GM19025 (cell line): ENCODE data around the gene KAZN.
"Not testable (repeated sequence)": the region's sequence is repeated elsewhere in the genome, so short reads cannot be mapped to it uniquely, and the experiment has no call there.

Source experiments
- ATAC-seq: cut with Tn5 transposase; IDR thresholded peaks from one replicate; pipeline ENCODE4 v1.9.1; 2021; ENCODE audit warnings: mild to moderate bottlenecking, low read depth, moderate library complexity; ENCODE audit not compliant: unreplicated experiment

The KAZN gene

GRCh38 chr1:15038232-15039016 lies 439.9 kb downstream of the KAZN start:
- no peak for ATAC-seq

- no peak for ATAC-seq
Observed at GRCh38 chr1:15039017-15039648, 440.6 kb downstream of the KAZN start.

DNA sequence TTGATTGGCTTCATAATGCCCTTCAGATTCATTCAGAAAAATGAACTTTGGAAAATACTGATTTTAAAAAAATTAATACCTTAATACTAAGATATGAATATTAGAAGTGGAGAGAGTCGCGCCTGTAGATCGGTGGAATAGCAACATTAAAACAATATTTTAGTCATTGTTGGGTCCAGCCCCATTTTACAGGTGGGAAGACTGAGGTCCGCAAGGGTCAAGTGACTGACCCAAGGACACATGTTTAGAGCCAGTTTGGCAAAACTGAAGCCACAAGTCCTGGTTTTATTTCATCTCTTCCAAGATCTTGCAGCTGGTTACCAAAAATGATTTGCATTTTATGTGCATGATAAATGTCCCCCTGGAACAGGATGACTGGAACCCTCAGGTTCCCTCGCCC lies 441.4 kb downstream of the KAZN start:
- ATAC-seq = no peak

DNA sequence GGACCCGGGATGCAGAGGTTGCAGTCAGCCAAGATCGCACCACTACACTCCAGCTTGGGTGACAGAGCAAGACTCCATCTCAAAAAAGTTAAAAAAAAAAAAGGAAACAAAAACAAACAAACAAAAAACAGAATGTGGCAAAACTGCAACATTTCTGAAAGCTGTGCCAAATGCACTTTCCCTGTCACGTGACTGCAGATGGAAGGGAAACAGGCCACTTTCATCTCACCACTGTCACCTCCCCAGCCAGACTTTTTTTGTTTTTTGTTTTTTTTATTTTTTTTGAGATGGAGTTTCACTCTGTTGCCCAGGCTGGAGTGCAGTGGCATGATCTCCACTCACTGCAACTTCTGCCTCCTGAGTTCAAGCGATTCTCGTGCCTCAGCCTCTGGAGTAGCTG lies 442.2 kb downstream of the KAZN start:
- ATAC-seq = not testable (repeated sequence)

DNA sequence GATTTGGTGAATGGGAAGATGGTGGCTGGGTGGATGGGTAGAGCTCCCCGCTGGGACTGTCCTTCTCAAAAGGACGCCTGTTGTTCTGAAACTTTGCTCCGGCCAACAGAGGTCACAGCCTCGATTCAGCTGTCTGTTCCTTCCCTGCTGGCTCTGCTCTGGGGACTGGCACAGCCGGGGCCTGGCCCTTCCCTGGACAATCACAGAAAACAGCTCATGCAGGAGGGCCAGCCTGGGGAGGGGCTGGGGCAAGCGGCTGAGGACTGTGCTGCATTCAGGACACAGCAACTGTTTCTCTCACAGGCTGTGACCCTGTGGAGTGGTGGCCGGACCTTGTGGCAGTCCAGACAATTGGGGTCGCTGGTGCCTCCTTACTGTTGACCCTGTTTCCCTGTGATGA lies 444.4 kb downstream of the KAZN start:
- no peak for ATAC-seq

GRCh38 chr1:15043934-15044333 lies 445.4 kb downstream of the KAZN start:
- no peak for ATAC-seq

DNA sequence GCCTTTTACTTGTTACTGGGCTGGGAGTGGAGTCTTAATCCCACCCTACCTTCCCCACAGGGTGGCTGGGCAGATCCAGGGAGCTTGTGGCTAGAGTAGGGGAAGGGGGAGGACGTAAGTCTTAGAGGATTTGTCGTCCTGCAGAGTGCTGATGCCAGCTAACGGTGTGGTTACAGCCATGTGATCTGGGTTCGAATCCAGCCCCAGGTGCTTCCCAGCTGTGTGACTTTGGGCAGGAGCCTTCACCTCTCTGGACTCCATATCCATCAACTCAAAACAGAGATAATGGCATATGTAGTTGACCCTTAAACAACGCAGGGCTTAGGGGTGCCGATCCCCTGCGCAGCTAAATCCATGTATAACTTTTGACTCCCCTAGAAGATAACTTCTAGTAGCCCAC lies 446.6 kb downstream of the KAZN start:
- ATAC-seq = no peak

- ATAC-seq = no peak
Observed at GRCh38 chr1:15046487-15047165, 448.1 kb downstream of the KAZN start.

GRCh38 chr1:15047237-15047636 lies 448.8 kb downstream of the KAZN start:
- ATAC-seq = no peak

GRCh38 chr1:15048437-15048980 lies 450.0 kb downstream of the KAZN start:
- no peak for ATAC-seq

- ATAC-seq = no peak
Observed at GRCh38 chr1:15049067-15049466, 450.6 kb downstream of the KAZN start.

- ATAC-seq = no peak
Observed at GRCh38 chr1:15051882-15052528, 453.5 kb downstream of the KAZN start.

DNA sequence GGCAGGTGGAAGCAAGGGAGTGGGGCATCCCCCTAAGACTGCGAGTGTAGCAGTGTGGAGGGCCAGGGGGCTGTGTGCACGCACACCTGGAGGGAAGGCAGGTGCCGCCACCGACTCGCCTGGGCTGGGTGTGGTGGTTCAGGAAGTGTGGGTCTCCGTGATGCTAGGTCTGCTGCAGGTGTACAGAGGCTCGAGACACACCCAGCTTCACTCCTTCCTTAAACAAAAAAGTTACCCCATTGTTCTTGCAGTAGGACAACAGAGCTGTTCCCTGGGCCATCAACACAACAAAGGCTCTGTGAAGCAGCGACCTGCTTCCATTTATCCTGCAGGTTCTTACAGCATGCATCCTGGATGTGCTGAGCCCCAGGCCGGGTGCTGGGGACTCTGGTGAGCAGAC lies 454.7 kb downstream of the KAZN start:
- ATAC-seq = no peak

DNA sequence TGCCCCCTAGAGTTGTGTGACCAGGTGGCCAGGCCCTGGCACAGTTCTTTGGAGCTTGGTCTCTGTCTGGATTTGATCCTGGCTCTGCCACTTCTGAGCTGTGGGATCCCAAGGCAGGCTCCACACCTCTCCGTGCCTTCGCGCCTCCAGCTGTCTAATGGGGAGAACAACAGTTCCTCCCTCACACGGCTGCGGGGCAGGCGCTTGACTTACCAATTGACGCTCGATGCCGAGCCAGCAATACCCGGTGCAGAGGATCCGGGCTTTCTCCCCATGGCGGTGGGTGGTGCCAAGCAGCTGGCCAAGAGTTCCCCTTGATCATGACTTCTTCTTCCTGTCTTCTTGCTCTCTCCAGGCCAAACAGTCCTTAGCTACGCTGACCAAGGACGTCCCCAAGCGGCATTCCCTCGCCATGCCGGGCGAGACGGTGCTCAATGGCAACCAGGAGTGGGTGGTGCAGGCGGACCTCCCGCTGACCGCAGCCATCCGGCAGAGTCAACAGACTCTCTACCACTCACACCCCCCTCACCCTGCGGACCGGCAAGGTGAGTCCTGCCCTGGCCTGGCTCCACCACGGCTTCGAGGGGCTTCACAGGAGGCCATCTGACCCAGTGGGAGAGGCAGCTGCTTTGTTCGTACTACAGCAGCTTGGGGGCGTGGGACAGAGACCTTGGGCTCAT lies 457.4 kb downstream of the KAZN start:
- no peak for ATAC-seq

DNA sequence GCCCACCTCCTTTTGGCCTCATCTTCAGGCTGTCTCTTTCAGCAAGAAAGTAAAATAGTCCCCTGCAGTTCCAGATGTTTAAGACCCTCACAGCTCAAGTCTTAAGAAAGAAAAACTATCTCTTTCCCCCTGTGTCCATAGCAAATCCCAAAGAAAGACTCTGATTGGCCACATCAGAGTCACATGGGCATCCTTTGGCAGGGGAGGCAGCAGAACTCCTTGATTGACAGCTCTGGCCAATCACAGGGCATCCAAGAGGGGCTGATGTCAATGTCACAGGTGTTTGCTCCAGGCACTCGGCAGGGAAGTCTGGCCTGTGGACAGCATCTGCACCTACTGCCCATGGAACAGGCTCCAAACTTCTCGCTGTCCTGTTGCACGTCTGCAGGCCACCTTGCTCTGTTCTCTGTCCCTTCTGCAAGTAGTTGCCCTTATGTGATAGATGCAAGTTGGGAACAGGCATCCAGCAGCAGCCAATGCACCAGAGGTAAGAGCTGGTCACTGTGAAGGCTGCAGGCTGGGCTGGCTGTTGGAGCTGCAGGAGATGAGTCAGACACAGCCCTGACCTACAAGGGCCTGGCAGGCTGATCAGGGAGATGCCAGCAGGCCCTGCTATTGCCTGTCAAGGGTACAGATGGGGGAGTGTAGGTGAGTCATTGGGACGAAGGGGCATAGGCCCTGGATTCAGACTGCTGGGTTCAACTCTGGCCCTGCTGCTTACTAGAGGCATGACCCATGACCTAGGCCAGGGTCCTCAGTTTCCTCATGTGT lies 458.2 kb downstream of the KAZN start:
- no peak for ATAC-seq

DNA sequence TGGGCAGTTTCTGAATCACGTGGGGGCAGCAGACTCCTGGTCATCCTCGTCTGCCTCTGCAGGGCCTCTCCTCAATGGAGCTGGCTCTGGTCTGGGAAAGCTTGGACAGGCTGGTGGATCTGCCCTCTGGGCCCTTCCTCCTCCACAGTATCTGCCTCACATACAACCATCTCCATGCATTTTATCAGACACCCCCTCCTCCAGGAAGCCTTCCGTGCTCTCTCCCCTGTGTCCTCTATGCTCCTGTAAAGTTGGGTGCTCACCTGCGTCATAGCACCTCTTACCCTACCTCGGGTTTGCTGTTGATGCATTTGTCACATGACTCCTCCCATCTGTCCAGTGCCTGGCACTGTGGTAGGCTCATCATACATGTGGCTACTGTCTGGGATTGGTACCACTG lies 459.3 kb downstream of the KAZN start:
- no peak for ATAC-seq

DNA sequence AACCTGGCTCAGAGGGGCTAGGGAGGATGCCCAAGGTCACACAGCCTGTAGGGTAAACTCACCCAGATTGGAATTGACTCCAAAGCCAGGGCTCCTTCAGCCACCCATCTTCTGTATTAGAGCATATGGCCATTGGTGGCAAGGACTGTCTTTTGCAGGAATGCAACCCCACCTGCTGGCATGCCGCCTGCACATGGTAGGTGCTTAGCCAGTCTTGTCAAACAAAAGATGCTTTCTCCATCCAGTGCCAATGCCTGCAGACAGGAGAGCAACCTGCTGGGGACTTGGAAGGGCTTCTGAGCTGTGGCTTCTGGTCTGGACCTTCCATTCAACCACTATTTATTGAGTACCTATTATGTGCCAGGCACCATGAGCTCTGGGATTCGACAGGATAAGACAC lies 459.8 kb downstream of the KAZN start:
- ATAC-seq = no peak

DNA sequence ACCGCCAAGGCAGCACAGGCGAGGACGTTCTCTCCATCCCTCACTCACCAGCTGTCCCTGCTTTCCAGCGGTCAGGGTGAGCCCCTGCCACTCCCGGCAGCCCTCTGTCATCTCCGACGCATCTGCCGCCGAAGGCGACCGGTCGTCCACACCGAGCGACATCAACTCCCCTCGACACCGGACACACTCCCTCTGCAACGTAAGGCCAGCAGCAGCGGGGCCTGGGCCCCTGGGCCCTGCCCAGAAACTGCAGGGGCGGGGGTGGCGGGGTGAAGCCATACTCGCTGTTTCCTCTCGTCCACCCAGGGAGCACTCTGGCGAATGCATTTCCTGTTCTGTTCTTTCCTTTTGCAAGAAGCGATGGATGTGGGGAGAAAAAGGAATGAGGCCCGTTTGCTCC lies 461.6 kb downstream of the KAZN start:
- ATAC-seq = no peak

DNA sequence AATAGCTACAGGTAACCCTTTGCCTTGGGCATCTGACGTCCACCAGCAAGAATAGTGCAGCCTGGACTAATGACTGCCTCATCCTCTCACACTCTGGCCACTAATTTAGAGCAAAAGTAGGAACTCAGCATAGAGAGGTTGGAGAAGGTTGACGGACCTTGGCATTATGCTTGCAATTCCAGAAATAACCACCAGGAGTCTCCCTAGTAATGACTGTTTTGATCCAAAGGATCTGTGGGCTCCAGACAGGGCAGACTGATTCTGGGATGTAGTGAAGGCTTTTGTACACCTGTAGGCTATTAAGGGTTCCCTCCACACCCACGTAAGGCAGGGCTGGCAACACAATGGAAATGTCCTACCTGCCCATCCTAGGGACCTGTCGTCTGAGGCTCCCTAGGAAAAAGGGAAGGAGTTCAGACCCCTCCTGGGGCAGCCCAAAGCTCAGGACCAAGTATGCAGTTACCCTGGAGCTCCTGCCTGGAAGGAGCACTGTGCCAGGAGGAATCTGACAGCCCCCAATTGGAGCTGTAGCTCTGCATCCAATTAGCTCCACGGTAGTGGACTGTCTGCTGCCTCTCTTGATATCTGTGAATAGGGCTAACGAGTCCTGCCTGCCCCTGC lies 464.1 kb downstream of the KAZN start:
- no peak for ATAC-seq
